GM19395 (cell line): ENCODE data around the gene GUK1.

ENCODE experiments used
- ATAC-seq: cut with Tn5 transposase; IDR thresholded peaks from one replicate; pipeline ENCODE4 v1.9.1; 2021; ENCODE audit warnings: mild to moderate bottlenecking, moderate library complexity; ENCODE audit not compliant: unreplicated experiment

The GUK1 gene

DNA sequence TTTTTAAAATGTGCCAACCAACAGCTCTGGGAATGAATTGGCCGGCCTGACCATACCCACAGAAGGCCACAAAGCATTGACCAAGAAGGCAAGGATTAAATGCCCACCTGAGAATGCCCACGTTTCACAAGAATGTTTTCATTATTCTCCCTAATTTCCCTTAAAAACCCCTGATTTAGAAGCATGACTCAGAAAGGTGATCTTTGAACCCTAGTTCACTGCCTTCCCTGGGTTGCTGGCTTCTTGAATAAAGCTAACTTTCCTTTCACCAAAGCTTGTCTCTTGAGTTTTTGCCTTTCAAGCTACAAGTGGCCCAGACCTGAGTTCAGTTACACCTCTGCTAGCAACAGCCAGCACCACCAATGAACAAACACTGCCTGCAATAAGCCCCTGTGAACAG lies 16.6 kb upstream of the GUK1 start:
- ATAC-seq, result no peak

DNA sequence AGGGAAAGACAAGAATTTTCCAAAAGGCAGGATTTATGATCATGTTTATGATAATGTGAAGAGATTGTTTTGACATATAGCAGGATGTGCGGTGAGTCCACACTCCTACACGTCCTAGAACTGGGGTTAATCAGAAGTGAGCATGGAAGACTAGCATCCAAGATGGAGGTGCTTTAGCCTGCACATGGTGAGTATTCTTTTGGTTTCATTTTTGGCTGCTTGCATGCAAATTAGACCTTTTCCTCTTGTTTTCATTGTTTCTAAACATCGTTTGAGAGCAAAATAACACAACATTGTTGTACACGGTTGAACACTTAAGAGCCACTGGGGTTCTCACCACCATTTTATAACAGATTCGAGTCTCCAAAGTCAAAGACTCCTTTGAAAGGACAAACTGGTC lies 14.9 kb upstream of the GUK1 start:
- ATAC-seq, result no peak

DNA sequence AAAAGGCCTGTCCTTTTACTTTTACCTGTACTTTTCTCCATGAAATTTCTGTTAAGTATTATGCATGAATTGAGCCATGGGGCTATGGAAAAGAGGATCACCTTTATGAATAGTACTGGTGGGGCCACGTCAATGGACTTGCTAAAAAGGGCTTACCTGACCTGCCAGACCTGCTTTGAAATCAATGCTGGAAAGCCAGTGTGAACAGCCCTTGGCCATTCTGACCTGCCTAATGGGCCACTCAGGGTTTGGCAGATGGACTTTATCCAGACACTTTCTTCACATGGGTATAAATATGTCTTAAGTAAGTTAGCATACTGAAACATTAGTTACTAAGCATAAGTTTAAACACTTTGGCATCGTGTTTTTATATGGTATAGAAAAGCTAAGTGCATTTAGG lies 8.3 kb upstream of the GUK1 start:
- no peak for ATAC-seq

DNA sequence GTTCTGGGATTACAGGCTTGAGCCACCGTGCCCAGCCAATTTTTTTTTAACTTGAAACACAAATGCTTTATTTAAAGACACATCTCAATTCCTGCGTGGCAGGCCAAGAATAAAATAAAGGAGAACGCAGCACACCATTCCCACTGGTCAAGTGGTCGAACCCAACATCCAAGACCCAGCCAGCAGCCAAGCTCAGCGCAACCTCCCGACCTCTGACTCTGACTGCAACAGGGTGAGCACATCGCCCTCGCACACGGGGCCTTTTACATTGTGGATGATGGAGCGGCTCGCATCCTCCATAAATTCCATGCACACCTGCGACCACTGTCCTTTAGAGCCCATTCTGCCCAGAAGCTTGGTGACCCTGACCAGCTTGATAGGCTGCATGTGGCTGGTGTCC lies 5.5 kb upstream of the GUK1 start:
- ATAC-seq, result no peak

- no peak for ATAC-seq
These were observed 3.2 kb upstream of the GUK1 start for GRCh38 chr1:228136901-228137300.

DNA sequence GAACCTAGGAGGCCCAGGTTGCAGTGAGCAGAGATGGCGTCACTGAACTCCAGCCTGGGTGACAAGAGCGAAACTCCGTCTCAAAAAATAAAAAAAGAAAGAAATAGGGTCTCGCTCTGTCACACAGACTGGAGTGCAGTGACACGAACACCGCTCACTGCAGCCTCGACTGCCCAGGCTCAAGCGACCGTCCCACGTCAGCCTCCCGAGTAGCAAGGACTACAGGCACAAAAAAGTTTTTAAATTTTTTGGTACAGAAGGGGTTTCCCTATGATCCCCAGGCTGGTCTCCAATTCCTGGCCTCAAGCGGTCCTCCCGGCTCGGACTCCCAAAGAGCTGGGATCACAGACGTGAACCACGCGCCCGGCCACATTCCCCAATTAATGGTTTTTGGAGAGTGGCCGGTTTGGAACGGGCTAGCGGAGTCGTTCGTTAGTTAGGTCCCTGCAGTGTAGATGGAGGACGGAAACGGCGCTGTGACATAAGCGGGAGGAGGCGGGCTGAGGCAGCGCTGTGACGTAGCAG lies 611 bp upstream of the GUK1 start:
- ATAC-seq, result no peak

DNA sequence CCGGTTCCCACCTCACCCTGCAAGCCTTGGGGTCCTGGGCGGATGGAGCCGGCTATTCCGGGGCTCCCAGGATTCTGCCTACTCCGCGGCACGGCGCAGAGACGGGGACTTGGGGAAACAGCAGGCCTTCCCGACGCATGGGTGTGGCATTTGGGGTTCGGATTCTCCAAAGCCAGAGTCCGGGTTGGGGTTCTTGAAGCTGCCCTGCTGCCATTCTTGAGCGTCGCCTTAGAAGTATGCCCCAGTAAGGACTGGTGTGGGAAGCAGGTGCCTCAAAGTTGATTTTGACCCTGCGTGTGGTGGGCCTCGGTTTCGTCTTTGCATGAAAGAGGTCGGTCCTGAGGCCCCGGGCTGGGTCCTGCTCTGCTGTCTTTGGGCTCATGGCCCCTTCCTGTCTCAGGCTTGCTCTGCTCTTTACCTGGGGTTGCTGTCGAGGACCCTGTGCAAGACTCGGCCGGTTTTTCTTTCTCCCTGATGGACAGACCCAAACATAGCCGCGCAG lies 696 bp downstream of the GUK1 start:
- no peak for ATAC-seq

DNA sequence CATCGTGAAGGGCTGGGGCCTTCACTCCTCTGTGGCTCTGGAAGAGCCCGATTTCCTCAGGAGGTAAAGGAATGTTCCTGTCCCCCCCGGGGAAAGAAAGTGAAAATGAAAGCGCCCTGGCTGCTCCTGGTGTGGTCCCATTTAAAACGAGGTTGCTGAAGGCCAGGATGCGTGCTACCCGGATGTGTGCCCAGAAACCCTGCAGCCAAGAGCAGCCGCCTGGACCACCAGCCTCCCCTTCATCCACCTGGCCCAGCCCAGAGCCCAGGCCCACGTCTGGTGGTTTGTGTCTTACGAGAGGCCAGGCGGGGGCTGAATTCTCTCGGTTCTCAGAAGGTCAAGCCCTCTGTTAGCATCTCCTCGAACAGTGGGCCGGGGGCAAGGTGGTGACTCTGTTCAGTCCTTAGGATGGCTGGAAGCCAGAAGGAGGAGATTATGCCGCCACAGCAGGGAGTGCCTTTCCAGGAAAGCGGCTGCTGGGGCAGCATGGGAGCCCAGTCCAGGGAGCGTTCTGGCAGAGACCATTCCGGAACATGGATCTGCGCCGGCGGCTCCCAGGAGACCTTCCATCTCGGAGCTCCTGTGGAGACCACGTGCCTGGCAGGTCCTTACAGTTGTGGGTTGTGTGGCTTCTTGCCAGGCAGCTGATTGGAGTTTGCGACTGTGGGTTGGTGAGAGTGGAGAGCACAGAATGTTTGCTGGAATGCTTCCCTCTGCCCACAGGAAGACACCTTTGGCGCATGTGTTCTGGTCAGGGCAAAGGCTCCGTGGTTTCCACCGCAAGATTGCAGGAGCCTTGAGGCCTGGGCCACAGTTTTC lies 1.4 kb downstream of the GUK1 start:
- ATAC-seq, result no peak

GRCh38 chr1:228142155-228142691 lies 2.1 kb downstream of the GUK1 start:
- no peak for ATAC-seq

DNA sequence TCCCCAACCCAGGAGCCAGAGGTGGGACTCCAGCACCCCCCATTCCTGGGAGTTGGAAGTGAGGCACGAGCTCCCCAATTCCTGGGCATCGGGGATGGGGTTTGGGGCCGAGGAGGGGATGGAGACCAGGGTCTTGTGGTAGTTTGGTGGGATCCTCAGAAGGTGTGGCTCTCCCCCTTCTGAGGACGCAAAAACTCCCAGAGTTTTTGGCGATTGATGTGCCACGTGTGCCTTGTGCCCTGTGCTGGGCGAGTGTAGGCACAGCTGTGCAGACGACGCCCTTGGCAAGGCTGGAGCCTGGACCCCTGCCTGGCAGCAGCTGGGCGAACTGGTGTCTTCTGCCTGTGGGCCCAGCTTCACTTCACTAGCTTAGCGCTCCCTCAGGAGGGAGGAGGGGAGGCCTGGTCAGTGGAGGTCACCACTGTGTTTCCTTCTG lies 2.6 kb downstream of the GUK1 start:
- ATAC-seq, result no peak

- no peak for ATAC-seq
These were observed 3.6 kb downstream of the GUK1 start for GRCh38 chr1:228143480-228144192.

DNA sequence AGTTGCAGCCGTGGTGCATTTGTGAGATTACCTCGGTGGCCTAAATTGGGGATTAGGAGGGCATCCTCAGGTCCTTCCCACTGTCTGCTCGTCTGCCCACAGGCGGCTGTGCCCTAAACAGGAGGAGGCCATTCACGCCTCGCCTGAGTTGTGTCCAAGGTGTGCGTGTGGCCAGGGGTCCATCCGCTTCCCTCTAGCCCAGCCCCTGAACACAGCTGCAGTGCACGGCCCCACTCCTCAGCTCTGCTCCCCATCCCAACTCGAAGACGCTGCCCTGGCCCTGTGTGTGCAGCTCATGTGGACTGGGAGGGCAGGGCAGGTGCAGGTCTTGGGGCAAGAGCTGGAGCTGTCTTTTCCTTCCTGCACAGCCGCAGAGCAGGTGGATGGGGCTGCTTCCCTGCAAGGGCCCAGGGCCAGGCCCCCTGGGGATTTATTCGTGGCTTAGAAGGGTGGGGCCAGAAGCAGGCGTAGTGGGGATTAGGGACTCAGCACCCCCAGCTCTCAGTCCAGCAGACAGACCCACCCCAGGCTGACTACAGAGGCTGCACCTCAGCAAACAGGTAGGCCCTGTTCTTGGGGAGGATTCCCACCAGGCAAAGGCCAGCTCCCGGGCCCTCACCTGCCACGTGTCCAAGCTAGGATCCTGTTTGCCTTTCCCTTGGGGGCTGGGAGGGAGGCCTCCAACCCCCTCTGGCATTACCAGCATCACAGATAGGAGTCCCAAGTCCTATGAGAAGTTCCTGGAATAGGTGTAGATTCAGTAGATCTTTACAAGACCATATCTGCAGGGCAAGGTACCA lies 4.3 kb downstream of the GUK1 start:
- ATAC-seq, result no peak

DNA sequence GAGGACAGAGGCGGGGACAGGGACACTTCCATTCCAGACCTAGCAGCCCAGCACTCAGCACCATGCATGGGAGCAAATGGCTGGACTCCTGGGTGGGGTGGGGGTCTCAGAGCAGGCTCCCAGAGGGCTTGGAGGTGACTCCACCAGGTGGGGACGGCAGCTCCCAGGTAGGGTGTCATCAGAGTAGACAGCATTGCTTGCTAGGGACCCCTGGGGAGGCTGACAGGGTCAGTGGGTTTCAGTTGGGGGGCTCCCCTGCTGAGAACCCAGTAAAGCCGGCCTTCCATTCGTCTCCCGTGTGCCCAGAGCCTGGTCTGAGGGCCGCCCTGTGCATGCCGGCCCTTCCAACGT lies 4.9 kb downstream of the GUK1 start:
- no peak for ATAC-seq

DNA sequence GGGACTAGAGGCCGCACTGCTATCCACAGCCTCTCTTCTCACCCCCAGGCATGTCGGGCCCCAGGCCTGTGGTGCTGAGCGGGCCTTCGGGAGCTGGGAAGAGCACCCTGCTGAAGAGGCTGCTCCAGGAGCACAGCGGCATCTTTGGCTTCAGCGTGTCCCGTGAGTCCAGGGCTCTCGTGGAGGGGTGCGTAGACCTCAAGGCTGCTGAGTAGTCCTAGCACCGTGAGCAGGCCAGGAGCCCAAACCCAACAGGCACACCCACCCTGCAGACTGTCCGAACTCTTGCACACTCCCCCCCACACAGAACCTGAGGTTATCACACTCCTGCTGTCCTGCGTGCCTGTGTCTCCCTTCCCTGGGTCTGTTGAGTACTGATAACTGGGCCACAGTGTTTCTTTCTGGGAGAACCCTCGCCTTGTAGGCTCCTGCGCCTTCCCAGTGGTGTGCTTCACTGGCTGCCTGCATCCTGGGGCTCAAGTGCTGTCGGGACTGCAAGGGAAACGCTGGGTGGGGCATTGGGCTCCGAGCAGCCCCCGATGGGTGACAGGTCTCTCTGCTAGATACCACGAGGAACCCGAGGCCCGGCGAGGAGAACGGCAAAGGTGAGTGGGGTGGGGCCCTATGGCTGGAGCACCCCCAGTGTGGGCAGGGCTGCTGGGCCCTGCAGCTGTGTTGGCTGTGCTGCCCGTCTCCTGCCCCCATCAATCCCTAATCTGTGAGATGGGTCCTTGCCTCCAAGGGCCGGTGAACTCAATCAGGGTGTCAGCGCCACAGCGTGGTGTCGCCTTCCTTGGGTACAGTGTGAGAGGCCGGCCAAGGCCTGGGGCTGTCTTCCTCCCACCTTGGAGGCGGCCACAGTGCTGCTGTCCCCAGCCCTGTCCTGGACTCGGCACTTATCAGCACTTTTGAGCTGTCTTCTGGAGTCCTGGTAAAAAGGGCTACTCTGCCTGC lies 5.7 kb downstream of the GUK1 start:
- ATAC-seq, result no peak

DNA sequence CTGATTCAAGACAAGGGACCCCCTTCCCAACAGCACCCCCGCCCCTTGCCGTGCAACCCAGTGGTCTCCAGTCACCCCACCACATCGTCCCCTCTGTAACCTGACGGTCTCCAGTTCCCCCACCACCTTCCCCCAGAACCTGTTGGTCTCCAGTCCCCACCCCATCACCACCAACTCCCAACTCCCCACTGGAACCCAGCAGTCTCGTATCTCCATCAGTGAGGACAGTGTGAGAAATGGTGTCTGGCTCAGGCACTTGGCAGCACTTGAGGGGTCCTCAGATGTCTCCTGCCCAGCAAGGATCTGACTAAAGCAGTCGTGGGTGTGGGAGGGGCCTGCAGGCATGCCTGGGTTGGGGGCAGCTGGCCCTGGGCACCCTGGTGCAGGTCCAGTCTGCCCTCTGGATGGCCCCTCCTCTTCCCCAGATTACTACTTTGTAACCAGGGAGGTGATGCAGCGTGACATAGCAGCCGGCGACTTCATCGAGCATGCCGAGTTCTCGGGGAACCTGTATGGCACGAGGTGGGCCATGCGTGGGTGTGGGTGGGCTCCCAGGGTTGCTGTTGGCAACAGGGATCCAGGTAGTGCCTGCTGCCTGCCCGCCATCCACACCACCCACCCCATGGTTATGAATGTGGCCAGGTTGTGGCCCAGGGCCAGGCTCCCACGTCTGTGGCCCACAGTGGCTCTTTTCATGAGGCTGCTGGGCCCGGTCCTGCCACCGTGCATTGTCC lies 6.5 kb downstream of the GUK1 start:
- ATAC-seq, result no peak

- no peak for ATAC-seq
These were observed 7.1 kb downstream of the GUK1 start for GRCh38 chr1:228147151-228147693.

DNA sequence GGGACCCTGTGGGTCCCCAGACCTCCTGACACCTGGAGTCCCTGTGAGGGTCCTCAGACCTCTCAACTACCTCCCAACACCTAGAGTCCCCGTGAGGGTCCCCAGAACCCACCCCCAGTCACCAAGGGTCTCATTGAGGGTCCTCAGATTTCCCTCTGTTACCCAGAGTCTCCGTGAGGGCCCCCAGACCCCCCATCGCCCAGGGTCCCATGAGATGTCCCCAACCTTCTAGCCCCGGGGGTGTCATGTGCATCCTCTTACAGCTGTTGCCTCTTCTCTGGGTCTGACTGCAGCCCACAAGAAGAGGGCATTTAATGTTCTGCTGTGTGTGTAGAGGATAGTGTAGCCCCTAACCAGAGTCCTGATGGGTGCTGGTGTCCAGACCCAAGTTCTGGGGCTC lies 7.7 kb downstream of the GUK1 start:
- ATAC-seq, result no peak

GRCh38 chr1:228148196-228148861 lies 8.2 kb downstream of the GUK1 start:
- no peak for ATAC-seq
